A673 (cell line): ENCODE data around the gene TMED9.

Source experiments
- EZH2 ChIP-seq: fragments of 200-600 bp; sonication (generic); IDR thresholded peaks from 2 replicates; pipeline ENCODE4 v1.6.1; 2017; ENCODE audit warnings: borderline replicate concordance, low read depth, mild to moderate bottlenecking, mixed read lengths, antibody characterized with exemption, low read length; ENCODE audit not compliant: poor library complexity, severe bottlenecking
- TF ChIP-seq, protein P1 (sequence below): fragments of 300-800, 200-600 bp; sonication (generic); conservative IDR thresholded peaks from 2 replicates; pipeline ENCODE4 v1.5.1; 2017; ENCODE audit warnings: low read depth, mild to moderate bottlenecking, antibody characterized with exemption, low read length, moderate library complexity, mixed read lengths

DNA sequence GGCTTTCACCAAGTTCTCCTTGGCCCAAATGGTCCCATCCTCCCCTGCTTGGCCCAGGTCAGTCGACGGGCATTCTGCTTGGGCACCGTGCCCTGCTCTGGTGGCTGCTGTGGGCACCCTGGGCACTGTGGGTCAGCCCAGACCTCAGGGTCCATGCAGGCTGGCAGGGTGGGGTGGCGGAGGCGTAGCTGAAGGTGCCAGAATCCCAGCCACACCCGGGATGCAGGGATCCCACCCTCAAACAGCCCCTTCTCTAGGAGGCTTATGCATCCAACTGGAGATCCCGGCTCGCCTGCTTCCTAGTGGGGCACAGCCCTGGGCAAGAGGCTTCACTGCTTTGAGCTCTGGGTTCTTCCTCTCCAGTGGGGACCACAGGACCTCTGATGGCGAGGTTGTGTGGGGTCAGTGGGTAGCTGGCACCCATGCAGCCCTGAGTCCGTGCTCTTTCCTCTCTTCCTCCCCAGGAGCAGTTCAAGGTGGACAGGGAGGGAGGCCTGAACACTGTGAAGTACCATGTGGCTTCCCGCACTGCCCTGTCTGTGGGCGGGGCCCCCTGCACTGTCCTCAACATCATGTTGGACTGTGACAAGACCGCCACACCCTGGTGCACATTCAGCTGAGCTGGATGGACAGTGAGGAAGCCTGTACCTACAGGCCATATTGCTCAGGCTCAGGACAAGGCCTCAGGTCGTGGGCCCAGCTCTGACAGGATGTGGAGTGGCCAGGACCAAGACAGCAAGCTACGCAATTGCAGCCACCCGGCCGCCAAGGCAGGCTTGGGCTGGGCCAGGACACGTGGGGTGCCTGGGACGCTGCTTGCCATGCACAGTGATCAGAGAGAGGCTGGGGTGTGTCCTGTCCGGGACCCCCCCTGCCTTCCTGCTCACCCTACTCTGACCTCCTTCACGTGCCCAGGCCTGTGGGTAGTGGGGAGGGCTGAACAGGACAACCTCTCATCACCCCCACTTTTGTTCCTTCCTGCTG lies 17.4 kb downstream of the TMED9 start:
- TF ChIP-seq, protein P1, sequence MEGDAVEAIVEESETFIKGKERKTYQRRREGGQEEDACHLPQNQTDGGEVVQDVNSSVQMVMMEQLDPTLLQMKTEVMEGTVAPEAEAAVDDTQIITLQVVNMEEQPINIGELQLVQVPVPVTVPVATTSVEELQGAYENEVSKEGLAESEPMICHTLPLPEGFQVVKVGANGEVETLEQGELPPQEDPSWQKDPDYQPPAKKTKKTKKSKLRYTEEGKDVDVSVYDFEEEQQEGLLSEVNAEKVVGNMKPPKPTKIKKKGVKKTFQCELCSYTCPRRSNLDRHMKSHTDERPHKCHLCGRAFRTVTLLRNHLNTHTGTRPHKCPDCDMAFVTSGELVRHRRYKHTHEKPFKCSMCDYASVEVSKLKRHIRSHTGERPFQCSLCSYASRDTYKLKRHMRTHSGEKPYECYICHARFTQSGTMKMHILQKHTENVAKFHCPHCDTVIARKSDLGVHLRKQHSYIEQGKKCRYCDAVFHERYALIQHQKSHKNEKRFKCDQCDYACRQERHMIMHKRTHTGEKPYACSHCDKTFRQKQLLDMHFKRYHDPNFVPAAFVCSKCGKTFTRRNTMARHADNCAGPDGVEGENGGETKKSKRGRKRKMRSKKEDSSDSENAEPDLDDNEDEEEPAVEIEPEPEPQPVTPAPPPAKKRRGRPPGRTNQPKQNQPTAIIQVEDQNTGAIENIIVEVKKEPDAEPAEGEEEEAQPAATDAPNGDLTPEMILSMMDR: no peak
- no peak for TF ChIP-seq EZH2
